Measurements from ENCODE around the gene ANTXR1. TPM values are rescaled to one million over a fixed set of nuclear protein-coding genes. Genes with fewer than 3 reads are reported as not detected.

The ANTXR1 gene
- total and polyA plus RNA-seq, 2 of the 8 experiments (the other 6 are each of a cell fraction or from before 2014, with no cell fraction given), result 15.8 to 44.3 TPM

GRCh38 chr2:69046221-69046662 lies 33.3 kb downstream of the ANTXR1 start:
- H3K27me3 ChIP-seq (replicated peaks in 1 of 4; ENCODE audit: control insufficient read depth in 3 of 4, extremely low read depth in 1 of 4, insufficient read depth in 3 of 4, low read length in 3 of 4), result no peaks in the 10 kb centered on the region
- H2AK5ac ChIP-seq (ENCODE audit: low read depth, low read length), result no peak overlapping the region
- H3K79me2 ChIP-seq (ENCODE audit: control insufficient read depth in 1 of 2, insufficient read depth in 2 of 2, low read length in 2 of 2), result no peaks in the 10 kb centered on the region
- ChIA-PET CTCF (ENCODE audit: partially characterized antibody) (interaction anchor here (1.2 kb wide), 1 partner anchor 260 kb away, joined by 8 read pairs; no protein-coding TSS in a partner anchor), POLR2A (ENCODE audit: partially characterized antibody) (no interaction called here)
- H3K27ac ChIP-seq (ENCODE audit: low read depth, low read length), result no peak overlapping the region
- WGBS, 2 experiments (ENCODE audit: extremely low coverage in 1 of 2, insufficient coverage in 1 of 2, insufficient read length in 1 of 2, insufficient replicate concordance in 2 of 2, low coverage in 1 of 2, low lambda C conversion rate in 2 of 2, missing lambda C conversion rate in 1 of 2), result 100% methylated on average over 1 of the region's 1 CpG; no CpG with 5 or more reads in 1 of the 2 experiments
- H4K8ac ChIP-seq (ENCODE audit: extremely low read depth, insufficient read depth, low read length), result no peak overlapping the region; the same call in 1 of the 2 replicates
- H3K4ac ChIP-seq (replicated peaks; ENCODE audit: insufficient read length, low read depth, low read length), result no peak overlapping the region
- no peaks in the 10 kb centered on the region for H3K4me1 ChIP-seq (replicated peaks in 1 of 4; ENCODE audit: control insufficient read depth in 3 of 4, insufficient read depth in 4 of 4, low read length in 3 of 4)
- no peak overlapping the region for H3K9ac ChIP-seq (replicated peaks in 1 of 4; ENCODE audit: extremely low read depth in 1 of 4, low read depth in 3 of 4, low read length in 3 of 4)
- H3K4me2 ChIP-seq (ENCODE audit: insufficient read depth in 1 of 2, low read depth in 2 of 2, low read length in 2 of 2), result no peak overlapping the region
- no peak overlapping the region for H2BK15ac ChIP-seq (ENCODE audit: low read length)
- H3K9me3 ChIP-seq (ENCODE audit: insufficient read depth in 2 of 2, low read depth in 1 of 2, low read length in 1 of 2), result no peaks in the 10 kb centered on the region
- no peak overlapping the region for H3K56ac ChIP-seq (replicated peaks; ENCODE audit: insufficient read length, low read depth, low read length)
- H4K20me1 ChIP-seq (replicated peaks in 1 of 2; ENCODE audit: control insufficient read depth in 1 of 2, insufficient read depth in 2 of 2, low read length in 2 of 2), result peaks cover 5 to 6% of the 10 kb centered on the region in 2 experiments
- no peak overlapping the region for H4K5ac ChIP-seq (ENCODE audit: insufficient read length, low read depth, low read length)
- no peak overlapping the region for H3K4me3 ChIP-seq (ENCODE audit: extremely low read depth in 1 of 4, insufficient read depth in 2 of 4, low read depth in 3 of 4, low read length in 4 of 4)
- no peak overlapping the region for H2BK20ac ChIP-seq (ENCODE audit: low read length)
- H3K14ac ChIP-seq (ENCODE audit: insufficient read length), result no peak overlapping the region
- no peak overlapping the region for H4K91ac ChIP-seq (replicated peaks; ENCODE audit: insufficient read length, low read length)
- DNase-seq (ENCODE audit: low read depth in 1 of 2, low spot score in 2 of 2), result no peak
- H2AFZ ChIP-seq (ENCODE audit: low read length), result no peak overlapping the region
- no peak overlapping the region for H2BK120ac ChIP-seq (replicated peaks; ENCODE audit: low read depth, low read length)
- no peak overlapping the region for H3K23ac ChIP-seq (ENCODE audit: insufficient read length)
- peaks cover 0 to 7% (median 0%) of the 10 kb centered on the region in 4 experiments; a peak in 2 of 8 replicates for H3K36me3 ChIP-seq (ENCODE audit: control insufficient read depth in 2 of 4, insufficient read depth in 4 of 4, low read length in 3 of 4)
- TF ChIP-seq BACH1 (IDR thresholded peaks at IDR 0.05; ENCODE audit: low read length) (no peak), NANOG (IDR thresholded peaks at IDR 0.05; ENCODE audit: insufficient read depth, low read depth, low read length, poor library complexity, severe bottlenecking) (no peak), SIN3A (conservative IDR thresholded peaks at IDR 0.05 in 1 of 2, IDR thresholded peaks at IDR 0.05 in 1 of 2; ENCODE audit: low read depth in 1 of 2, low read length in 2 of 2) (no peak), JUND (IDR thresholded peaks at IDR 0.05; ENCODE audit: low read length) (no peak), SAP30 (IDR thresholded peaks at IDR 0.05; ENCODE audit: insufficient read depth, insufficient replicate concordance, low read length) (no peak), BRCA1 (IDR thresholded peaks at IDR 0.05; ENCODE audit: low read depth, low read length) (no peak), SRF (IDR thresholded peaks at IDR 0.05; ENCODE audit: low read depth, low read length) (no peak), POLR2A (IDR thresholded peaks at IDR 0.05; ENCODE audit: control extremely low read depth in 1 of 2, low read depth in 2 of 2, low read length in 2 of 2) (no peak), SIRT6 (IDR thresholded peaks at IDR 0.05; ENCODE audit: low read length) (no peak), RAD21 (IDR thresholded peaks at IDR 0.05 in 1 of 2, conservative IDR thresholded peaks at IDR 0.05 in 1 of 2; ENCODE audit: low read depth in 2 of 2, low read length in 2 of 2) (no peak), USF2 (IDR thresholded peaks at IDR 0.05; ENCODE audit: low read length) (no peak), GABPA (IDR thresholded peaks at IDR 0.05; ENCODE audit: borderline replicate concordance, insufficient read depth, low read length) (no peak)
- H3K79me1 ChIP-seq (ENCODE audit: low read depth, low read length), result no peaks in the 10 kb centered on the region
- FAIRE-seq, result peak; percentile 24
- no peaks in the 10 kb centered on the region for H3K23me2 ChIP-seq (ENCODE audit: low read depth, low read length)
- H3K18ac ChIP-seq (ENCODE audit: extremely low read depth, low read length), result no peak overlapping the region
- H2BK12ac ChIP-seq (ENCODE audit: low read depth, low read length), result no peak overlapping the region
- no peak overlapping the region for H2BK5ac ChIP-seq (ENCODE audit: low read depth, low read length)

All from H1 (cell line).